Measurements from ENCODE around the gene ZNF219. TPM values are rescaled to one million over a fixed set of nuclear protein-coding genes. Genes with fewer than 3 reads are reported as not detected.

ZNF219 gene
- total and polyA plus RNA-seq, 2 of the 13 experiments (the other 11 are each of a cell fraction or from before 2014, with no cell fraction given), result 34.5 to 36.6 TPM

- no peak for TF ChIP-seq NONO (IDR thresholded peaks at IDR 0.05)
- no peak; the same call in none of the 2 replicates for TF ChIP-seq NONO (CRISPR knock-in tag; conservative IDR thresholded peaks at IDR 0.05)
- TF ChIP-seq ZBTB37 (CRISPR knock-in tag; IDR thresholded peaks at IDR 0.05), result peak; percentile 64; the same call in 1 of the 2 replicates
- TF ChIP-seq KMT2A (CRISPR knock-in tag; IDR thresholded peaks at IDR 0.05), result no peak
- TF ChIP-seq ZFP37 (CRISPR knock-in tag; IDR thresholded peaks at IDR 0.05; ENCODE audit: borderline replicate concordance), result no peak
- TF ChIP-seq PCBP2 (optimal IDR thresholded peaks at IDR 0.05; ENCODE audit: low read depth, low read length, poor library complexity, severe bottlenecking), result no peak
- TF ChIP-seq MED13 (CRISPR knock-in tag; IDR thresholded peaks at IDR 0.05), result no peak
- TF ChIP-seq ZNF296 (CRISPR knock-in tag; conservative IDR thresholded peaks at IDR 0.05), result no peak
- no peak for TF ChIP-seq ZNF850 (CRISPR knock-in tag; conservative IDR thresholded peaks at IDR 0.05)
- no peak for TF ChIP-seq PHF5A (CRISPR knock-in tag; IDR thresholded peaks at IDR 0.05; ENCODE audit: low read depth, unreplicated experiment)
- TF ChIP-seq MZF1 (CRISPR knock-in tag; IDR thresholded peaks at IDR 0.05; ENCODE audit: borderline replicate concordance), result no peak
- no peak for TF ChIP-seq SMARCC2 (IDR thresholded peaks at IDR 0.05)
- TF ChIP-seq GTF3A (CRISPR knock-in tag; conservative IDR thresholded peaks at IDR 0.05), result no peak
- 0 out of 2 replicates have a peak, but pooled peaks have one; percentile 6 for TF ChIP-seq FOXO1 (CRISPR knock-in tag; IDR thresholded peaks at IDR 0.05)
- no peak for TF ChIP-seq ELK4 (CRISPR knock-in tag; IDR thresholded peaks at IDR 0.05; ENCODE audit: borderline replicate concordance)
- TF ChIP-seq TEAD2 (CRISPR knock-in tag; IDR thresholded peaks at IDR 0.05), result no peak
- TF ChIP-seq ZFP90 (CRISPR knock-in tag; IDR thresholded peaks at IDR 0.05; ENCODE audit: borderline replicate concordance), result no peak
- TF ChIP-seq MIER3 (CRISPR knock-in tag; IDR thresholded peaks at IDR 0.05; ENCODE audit: borderline replicate concordance), result no peak
- no peak for TF ChIP-seq ZNF776 (CRISPR knock-in tag; IDR thresholded peaks at IDR 0.05)
- TF ChIP-seq SUZ12 (IDR thresholded peaks at IDR 0.05; ENCODE audit: low read depth, low read length), result no peak
- no peak for TF ChIP-seq FOXA1 (IDR thresholded peaks at IDR 0.05)
- TF ChIP-seq FOXA1 (CRISPR knock-in tag; IDR thresholded peaks at IDR 0.05), result no peak
- peak; percentile 6; the same call in 1 of the 2 replicates for TF ChIP-seq SOX13 (IDR thresholded peaks at IDR 0.05)
- TF ChIP-seq SOX13 (CRISPR knock-in tag; conservative IDR thresholded peaks at IDR 0.05 in 1 of 2, IDR thresholded peaks at IDR 0.05 in 1 of 2), result no peak; a peak in 1 of 4 replicates
- no peak for TF ChIP-seq IKZF4 (CRISPR knock-in tag; IDR thresholded peaks at IDR 0.05; ENCODE audit: borderline replicate concordance, low read depth, not compliant biosample characterization)
- TF ChIP-seq RBM39 (IDR thresholded peaks at IDR 0.05; ENCODE audit: low read depth, low read length, poor library complexity, severe bottlenecking), result no peak
- 0 out of 2 replicates have a peak, but pooled peaks have one; percentile 19 for TF ChIP-seq ZNF644 (CRISPR knock-in tag; IDR thresholded peaks at IDR 0.05; ENCODE audit: low read depth)
- no peak for TF ChIP-seq ZNF501 (CRISPR knock-in tag; IDR thresholded peaks at IDR 0.05)
- no peak for TF ChIP-seq ZNF724P (CRISPR knock-in tag; IDR thresholded peaks at IDR 0.05; ENCODE audit: borderline replicate concordance)
- no peak for TF ChIP-seq ZNF749 (CRISPR knock-in tag; IDR thresholded peaks at IDR 0.05; ENCODE audit: borderline replicate concordance)
Observed at GRCh38 chr14:21104448-21105060, 6.1 kb upstream of the ZNF219 start (continued).

All from HepG2 (cell line).